GM23338 (cell line): ENCODE measurements around the gene FLNC. TPM values are rescaled to one million over a fixed set of nuclear protein-coding genes. Genes with fewer than 3 reads are reported as not detected.

Source experiments
- ATAC-seq: fragments of 200-7000 bp; cut with Tn5 transposase; 3 replicates; pipeline ENCODE4 v1.9.1; 2020
- DNase-seq: peaks from one replicate; pipeline ENCODE4 v3.0.0-alpha.2; 2015; ENCODE audit warnings: low spot score
- H2AFZ ChIP-seq: fragments of 200-600 bp; sonication (generic); 2 replicates; pipeline ENCODE4 v1.8.0; 2016; ENCODE audit warnings: antibody characterized with exemption, mild to moderate bottlenecking, moderate library complexity
- H3F3A ChIP-seq: fragments of 200-600 bp; sonication (generic); replicated peaks from 2 replicates; pipeline ENCODE4 v1.8.0; 2017; ENCODE audit warnings: antibody characterized with exemption, mixed run types, low read depth
- H3K27ac ChIP-seq: fragments of 200-600 bp; sonication (generic); 2 replicates; pipeline ENCODE4 v1.6.1; 2016; ENCODE audit warnings: low read depth
- H3K27me3 ChIP-seq: fragments of 200-600 bp; sonication (generic); 2 replicates; pipeline ENCODE4 v1.8.0; 2016; ENCODE audit warnings: mild to moderate bottlenecking, mixed run types, moderate library complexity; ENCODE audit not compliant: insufficient read depth
- H3K36me3 ChIP-seq: fragments of 200-600 bp; sonication (generic); 2 replicates; pipeline ENCODE4 v1.8.0; 2016; ENCODE audit warnings: mild to moderate bottlenecking; ENCODE audit not compliant: insufficient read depth
- H3K4me1 ChIP-seq: fragments of 200-600 bp; sonication (generic); 2 replicates; pipeline ENCODE4 v1.8.0; 2016; ENCODE audit warnings: mild to moderate bottlenecking, moderate library complexity; ENCODE audit not compliant: insufficient read depth
- H3K4me2 ChIP-seq: fragments of 200-600 bp; sonication (generic); 2 replicates; pipeline ENCODE4 v1.7.1; 2017; ENCODE audit warnings: mixed run types
- H3K4me3 ChIP-seq: fragments of 200-600 bp; sonication (generic); 2 replicates; pipeline ENCODE4 v1.6.1; 2016; ENCODE audit warnings: mixed run types
- H3K79me2 ChIP-seq: fragments of 200-600 bp; sonication (generic); replicated peaks from 2 replicates; pipeline ENCODE4 v1.8.0; 2017; ENCODE audit warnings: mild to moderate bottlenecking; ENCODE audit not compliant: insufficient read depth
- H3K9me2 ChIP-seq: fragments of 200-600 bp; sonication (generic); 2 replicates; pipeline ENCODE4 v1.8.0; 2017; ENCODE audit not compliant: insufficient read depth
- H4K20me1 ChIP-seq: fragments of 200-600 bp; sonication (generic); replicated peaks from 2 replicates; pipeline ENCODE4 v1.8.0; 2017; ENCODE audit warnings: mild to moderate bottlenecking; ENCODE audit not compliant: insufficient read depth
- H3K27ac Mint-ChIP-seq: 2 replicates; pipeline ENCODE4 v1.8.0; 2020; ENCODE audit warnings: inconsistent platforms, mild to moderate bottlenecking, moderate library complexity, mixed read lengths
- H3K27me3 Mint-ChIP-seq: 3 replicates; pipeline ENCODE4 v1.8.0; 2022; ENCODE audit warnings: low read depth, mild to moderate bottlenecking, moderate library complexity, mixed read lengths, inconsistent platforms; ENCODE audit not compliant: insufficient read depth, poor library complexity
- H3K36me3 Mint-ChIP-seq: 3 replicates; pipeline ENCODE4 v1.8.0; 2021; ENCODE audit warnings: low read depth, mild to moderate bottlenecking, inconsistent platforms, moderate library complexity, mixed read lengths
- H3K4me1 Mint-ChIP-seq: 3 replicates; pipeline ENCODE4 v1.8.0; 2020; ENCODE audit warnings: mild to moderate bottlenecking, inconsistent platforms, mixed read lengths
- H3K4me3 Mint-ChIP-seq: 3 replicates; pipeline ENCODE4 v1.8.0; 2021; ENCODE audit warnings: moderate library complexity, mild to moderate bottlenecking, inconsistent platforms, mixed read lengths
- H3K9me3 Mint-ChIP-seq: 3 replicates; pipeline ENCODE4 v1.8.0; 2020; ENCODE audit warnings: moderate library complexity, mild to moderate bottlenecking, inconsistent platforms, mixed read lengths
- CREB1 ChIP-seq: fragments of 250-450 bp; sonication (Bioruptor Pico); IDR thresholded peaks from 2 replicates; pipeline ENCODE4 v1.5.0; 2020; ENCODE audit warnings: low read depth, mild to moderate bottlenecking, moderate library complexity
- ETS1 ChIP-seq: IDR thresholded peaks from 2 replicates; pipeline ENCODE4 v1.6.1; 2016; ENCODE audit warnings: antibody characterized with exemption
- EZH2 ChIP-seq: fragments of 200-600 bp; sonication (generic); IDR thresholded peaks from one replicate; pipeline ENCODE4 v1.8.0; 2017; ENCODE audit warnings: antibody characterized with exemption, mild to moderate bottlenecking, low read depth; ENCODE audit not compliant: unreplicated experiment
- EZH2phosphoT487 ChIP-seq: fragments of 200-600 bp; sonication (generic); IDR thresholded peaks from one replicate; pipeline ENCODE4 v1.8.1; 2018; ENCODE audit warnings: antibody characterized with exemption; ENCODE audit not compliant: unreplicated experiment
- JUNB ChIP-seq: IDR thresholded peaks from one replicate; pipeline ENCODE4 v1.6.1; 2016; ENCODE audit warnings: antibody characterized with exemption; ENCODE audit not compliant: unreplicated experiment
- NANOG ChIP-seq: IDR thresholded peaks from 2 replicates; pipeline ENCODE4 v1.6.1; 2016; ENCODE audit warnings: antibody characterized with exemption, borderline replicate concordance
- POLR2AphosphoS5 ChIP-seq: IDR thresholded peaks from 2 replicates; pipeline ENCODE4 v1.6.1; 2016; ENCODE audit warnings: antibody characterized with exemption, low read depth
- STAT1 ChIP-seq: IDR thresholded peaks from one replicate; pipeline ENCODE4 v1.6.1; 2016; ENCODE audit warnings: antibody characterized with exemption; ENCODE audit not compliant: unreplicated experiment
- ZNF114 ChIP-seq: fragments of 250-450 bp; sonication (Bioruptor Pico); IDR thresholded peaks from 2 replicates; pipeline ENCODE4 v1.5.0; 2020; ENCODE audit warnings: mild to moderate bottlenecking, moderate library complexity
- ZNF331 ChIP-seq: fragments of 250-450 bp; sonication (Bioruptor Pico); IDR thresholded peaks from 2 replicates; pipeline ENCODE4 v1.5.0; 2020; ENCODE audit warnings: low read depth, mild to moderate bottlenecking, moderate library complexity
- ZNF462 ChIP-seq: fragments of 250-450 bp; sonication (Bioruptor Pico); IDR thresholded peaks from 2 replicates; pipeline ENCODE4 v1.5.0; 2020; ENCODE audit warnings: mild to moderate bottlenecking, moderate library complexity
- polyA plus RNA-seq: library from polyadenylated mRNA; unstranded; fragments of >200 nt; fragmentation: Nextera tagmentation; extraction: Ambion mirVana; gene quantifications from 2 replicates; pipeline ENCODE4 v1.2.1, GENCODE V29; 2016
- total RNA-seq: library from RNA; depleted of rRNA; stranded (reverse); fragments of >200 nt; shearing (Covaris generic); gene quantifications from 2 replicates; pipeline ENCODE4 v1.2.3, GENCODE V29; 2014
- TF ChIP-seq, protein P1 (sequence below): IDR thresholded peaks from one replicate; pipeline ENCODE4 v1.6.1; 2018; ENCODE audit warnings: antibody characterized with exemption; ENCODE audit not compliant: unreplicated experiment
- TF ChIP-seq, protein P2 (sequence below), 2 experiments: fragments of 200-600 bp in 1 of 2; sonication (generic) in 1 of 2; conservative IDR thresholded peaks; 2 replicates each; pipeline versions ENCODE4 v1.5.1 to v1.6.1; 2016 to 2017; ENCODE audit warnings: antibody characterized with exemption in 2 of 2, low read depth in 2 of 2, mild to moderate bottlenecking in 2 of 2, moderate library complexity in 1 of 2

Gene FLNC
- total and polyA plus RNA-seq, 2 experiments from 2014 or later = 0.65 to 11.8 TPM

- Mint-ChIP-seq H3K36me3 (no peaks in the 10 kb centered on the region; the same call in 2 of the 3 replicates), H3K27ac (no peak overlapping the region), H3K9me3 (no peaks in the 10 kb centered on the region; the same call in 2 of the 3 replicates), H3K4me3 (no peak overlapping the region), H3K4me1 (peaks cover 9% of the 10 kb centered on the region), H3K27me3 (peaks cover 28% of the 10 kb centered on the region)
- no peak for ATAC-seq
- H2AFZ ChIP-seq = no peak overlapping the region
- H3K27ac ChIP-seq = no peak overlapping the region
- H4K20me1 ChIP-seq = no peaks in the 10 kb centered on the region
- TF ChIP-seq ZNF114 (CRISPR knock-in tag) (no peak), POLR2AphosphoS5 (no peak), ZNF331 (CRISPR knock-in tag) (no peak), CREB1 (CRISPR knock-in tag) (no peak), JUNB (no peak), EZH2phosphoT487 (no peak), EZH2 (no peak), ZNF462 (no peak), STAT1 (no peak), ETS1 (no peak), NANOG (no peak)
- TF ChIP-seq, protein P1, sequence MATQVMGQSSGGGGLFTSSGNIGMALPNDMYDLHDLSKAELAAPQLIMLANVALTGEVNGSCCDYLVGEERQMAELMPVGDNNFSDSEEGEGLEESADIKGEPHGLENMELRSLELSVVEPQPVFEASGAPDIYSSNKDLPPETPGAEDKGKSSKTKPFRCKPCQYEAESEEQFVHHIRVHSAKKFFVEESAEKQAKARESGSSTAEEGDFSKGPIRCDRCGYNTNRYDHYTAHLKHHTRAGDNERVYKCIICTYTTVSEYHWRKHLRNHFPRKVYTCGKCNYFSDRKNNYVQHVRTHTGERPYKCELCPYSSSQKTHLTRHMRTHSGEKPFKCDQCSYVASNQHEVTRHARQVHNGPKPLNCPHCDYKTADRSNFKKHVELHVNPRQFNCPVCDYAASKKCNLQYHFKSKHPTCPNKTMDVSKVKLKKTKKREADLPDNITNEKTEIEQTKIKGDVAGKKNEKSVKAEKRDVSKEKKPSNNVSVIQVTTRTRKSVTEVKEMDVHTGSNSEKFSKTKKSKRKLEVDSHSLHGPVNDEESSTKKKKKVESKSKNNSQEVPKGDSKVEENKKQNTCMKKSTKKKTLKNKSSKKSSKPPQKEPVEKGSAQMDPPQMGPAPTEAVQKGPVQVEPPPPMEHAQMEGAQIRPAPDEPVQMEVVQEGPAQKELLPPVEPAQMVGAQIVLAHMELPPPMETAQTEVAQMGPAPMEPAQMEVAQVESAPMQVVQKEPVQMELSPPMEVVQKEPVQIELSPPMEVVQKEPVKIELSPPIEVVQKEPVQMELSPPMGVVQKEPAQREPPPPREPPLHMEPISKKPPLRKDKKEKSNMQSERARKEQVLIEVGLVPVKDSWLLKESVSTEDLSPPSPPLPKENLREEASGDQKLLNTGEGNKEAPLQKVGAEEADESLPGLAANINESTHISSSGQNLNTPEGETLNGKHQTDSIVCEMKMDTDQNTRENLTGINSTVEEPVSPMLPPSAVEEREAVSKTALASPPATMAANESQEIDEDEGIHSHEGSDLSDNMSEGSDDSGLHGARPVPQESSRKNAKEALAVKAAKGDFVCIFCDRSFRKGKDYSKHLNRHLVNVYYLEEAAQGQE = no peak
- TF ChIP-seq, protein P2, sequence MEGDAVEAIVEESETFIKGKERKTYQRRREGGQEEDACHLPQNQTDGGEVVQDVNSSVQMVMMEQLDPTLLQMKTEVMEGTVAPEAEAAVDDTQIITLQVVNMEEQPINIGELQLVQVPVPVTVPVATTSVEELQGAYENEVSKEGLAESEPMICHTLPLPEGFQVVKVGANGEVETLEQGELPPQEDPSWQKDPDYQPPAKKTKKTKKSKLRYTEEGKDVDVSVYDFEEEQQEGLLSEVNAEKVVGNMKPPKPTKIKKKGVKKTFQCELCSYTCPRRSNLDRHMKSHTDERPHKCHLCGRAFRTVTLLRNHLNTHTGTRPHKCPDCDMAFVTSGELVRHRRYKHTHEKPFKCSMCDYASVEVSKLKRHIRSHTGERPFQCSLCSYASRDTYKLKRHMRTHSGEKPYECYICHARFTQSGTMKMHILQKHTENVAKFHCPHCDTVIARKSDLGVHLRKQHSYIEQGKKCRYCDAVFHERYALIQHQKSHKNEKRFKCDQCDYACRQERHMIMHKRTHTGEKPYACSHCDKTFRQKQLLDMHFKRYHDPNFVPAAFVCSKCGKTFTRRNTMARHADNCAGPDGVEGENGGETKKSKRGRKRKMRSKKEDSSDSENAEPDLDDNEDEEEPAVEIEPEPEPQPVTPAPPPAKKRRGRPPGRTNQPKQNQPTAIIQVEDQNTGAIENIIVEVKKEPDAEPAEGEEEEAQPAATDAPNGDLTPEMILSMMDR (conservative IDR thresholded peaks at IDR 0.05; ENCODE audit: low read depth in 2 of 2) = no peak
- no peaks in the 10 kb centered on the region for H3F3A ChIP-seq
- H3K4me2 ChIP-seq = no peak overlapping the region
- H3K79me2 ChIP-seq = no peaks in the 10 kb centered on the region
- H3K9me2 ChIP-seq = no peaks in the 10 kb centered on the region
- H3K27me3 ChIP-seq = peaks cover 29% of the 10 kb centered on the region
- DNase-seq = no peak
- H3K4me3 ChIP-seq = no peak overlapping the region
- no peaks in the 10 kb centered on the region for H3K36me3 ChIP-seq
- peaks cover 4% of the 10 kb centered on the region; the same call in 1 of the 2 replicates for H3K4me1 ChIP-seq
These were observed 44.2 kb downstream of the FLNC start for GRCh38 chr7:128874140-128875031.
